PC-3 (cell line): Measurements from ENCODE around the gene LMTK2.

Experiments
- EZH2 ChIP-seq: fragments of 300-600 bp; sonication (generic); IDR thresholded peaks from one replicate; pipeline ENCODE4 v1.6.1; 2017; ENCODE audit warnings: antibody characterized with exemption, mild to moderate bottlenecking, low read length; ENCODE audit not compliant: unreplicated experiment
- EZH2phosphoT487 ChIP-seq: fragments of 300-600 bp; sonication (generic); IDR thresholded peaks from 2 replicates; pipeline ENCODE4 v1.6.1; 2018; ENCODE audit warnings: mild to moderate bottlenecking, antibody characterized with exemption, low read length, borderline replicate concordance
- TF ChIP-seq, protein P1 (sequence below): fragments of 300-600 bp; sonication (generic); conservative IDR thresholded peaks from 2 replicates; pipeline ENCODE4 v1.5.1; 2017; ENCODE audit warnings: antibody characterized with exemption, low read depth, mild to moderate bottlenecking, low read length

DNA sequence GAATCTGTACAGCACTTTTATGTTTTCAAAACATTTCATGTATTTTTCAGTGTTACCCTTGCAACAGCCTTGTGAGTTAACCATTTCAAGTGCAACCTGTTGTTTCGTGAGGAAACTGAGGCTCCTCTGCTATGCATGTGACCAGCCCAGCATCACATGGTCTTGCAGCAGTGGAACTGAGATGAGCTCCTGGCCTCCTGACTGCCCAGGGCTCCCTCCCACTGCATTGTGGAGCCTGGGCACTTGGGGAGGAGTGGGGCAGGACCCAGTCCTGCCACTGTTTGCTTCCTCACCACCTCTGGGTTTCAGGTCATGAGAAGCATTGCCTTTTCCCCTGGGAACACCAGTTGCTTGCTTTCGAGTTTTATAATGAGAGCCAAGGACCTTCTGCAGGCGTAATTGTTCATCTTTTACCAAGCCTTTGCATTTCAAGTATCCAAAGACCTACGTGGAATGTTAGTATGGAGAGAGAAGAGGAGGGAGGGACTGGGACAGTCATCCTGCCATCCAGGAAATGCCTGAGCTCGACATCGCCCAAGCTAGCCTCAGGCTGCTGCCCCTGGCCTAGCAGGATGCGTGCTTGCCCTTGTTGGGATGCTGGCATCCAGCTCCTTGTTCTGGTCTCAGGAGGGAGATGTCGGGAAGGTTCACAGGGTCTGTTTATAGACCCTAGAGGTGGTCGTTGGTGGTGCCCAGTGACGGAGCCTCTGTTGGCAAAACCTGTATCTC, 72.3 kb downstream of the LMTK2 start:
- TF ChIP-seq EZH2 (no peak), EZH2phosphoT487 (no peak)
- TF ChIP-seq, protein P1, sequence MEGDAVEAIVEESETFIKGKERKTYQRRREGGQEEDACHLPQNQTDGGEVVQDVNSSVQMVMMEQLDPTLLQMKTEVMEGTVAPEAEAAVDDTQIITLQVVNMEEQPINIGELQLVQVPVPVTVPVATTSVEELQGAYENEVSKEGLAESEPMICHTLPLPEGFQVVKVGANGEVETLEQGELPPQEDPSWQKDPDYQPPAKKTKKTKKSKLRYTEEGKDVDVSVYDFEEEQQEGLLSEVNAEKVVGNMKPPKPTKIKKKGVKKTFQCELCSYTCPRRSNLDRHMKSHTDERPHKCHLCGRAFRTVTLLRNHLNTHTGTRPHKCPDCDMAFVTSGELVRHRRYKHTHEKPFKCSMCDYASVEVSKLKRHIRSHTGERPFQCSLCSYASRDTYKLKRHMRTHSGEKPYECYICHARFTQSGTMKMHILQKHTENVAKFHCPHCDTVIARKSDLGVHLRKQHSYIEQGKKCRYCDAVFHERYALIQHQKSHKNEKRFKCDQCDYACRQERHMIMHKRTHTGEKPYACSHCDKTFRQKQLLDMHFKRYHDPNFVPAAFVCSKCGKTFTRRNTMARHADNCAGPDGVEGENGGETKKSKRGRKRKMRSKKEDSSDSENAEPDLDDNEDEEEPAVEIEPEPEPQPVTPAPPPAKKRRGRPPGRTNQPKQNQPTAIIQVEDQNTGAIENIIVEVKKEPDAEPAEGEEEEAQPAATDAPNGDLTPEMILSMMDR: no peak
